ENCODE results near the gene CDC25B. TPM values are rescaled to one million over a fixed set of nuclear protein-coding genes. Genes with fewer than 3 reads are reported as not detected.
A peak's percentile ranks its signal among the peaks of the same experiment; 100 is the strongest.
"Not testable (repeated sequence)": the region's sequence is repeated elsewhere in the genome, so short reads cannot be mapped to it uniquely, and the experiment has no call there.

CDC25B gene
- total RNA-seq, 1 donor from 2014 or later: 7.5 TPM

DNA sequence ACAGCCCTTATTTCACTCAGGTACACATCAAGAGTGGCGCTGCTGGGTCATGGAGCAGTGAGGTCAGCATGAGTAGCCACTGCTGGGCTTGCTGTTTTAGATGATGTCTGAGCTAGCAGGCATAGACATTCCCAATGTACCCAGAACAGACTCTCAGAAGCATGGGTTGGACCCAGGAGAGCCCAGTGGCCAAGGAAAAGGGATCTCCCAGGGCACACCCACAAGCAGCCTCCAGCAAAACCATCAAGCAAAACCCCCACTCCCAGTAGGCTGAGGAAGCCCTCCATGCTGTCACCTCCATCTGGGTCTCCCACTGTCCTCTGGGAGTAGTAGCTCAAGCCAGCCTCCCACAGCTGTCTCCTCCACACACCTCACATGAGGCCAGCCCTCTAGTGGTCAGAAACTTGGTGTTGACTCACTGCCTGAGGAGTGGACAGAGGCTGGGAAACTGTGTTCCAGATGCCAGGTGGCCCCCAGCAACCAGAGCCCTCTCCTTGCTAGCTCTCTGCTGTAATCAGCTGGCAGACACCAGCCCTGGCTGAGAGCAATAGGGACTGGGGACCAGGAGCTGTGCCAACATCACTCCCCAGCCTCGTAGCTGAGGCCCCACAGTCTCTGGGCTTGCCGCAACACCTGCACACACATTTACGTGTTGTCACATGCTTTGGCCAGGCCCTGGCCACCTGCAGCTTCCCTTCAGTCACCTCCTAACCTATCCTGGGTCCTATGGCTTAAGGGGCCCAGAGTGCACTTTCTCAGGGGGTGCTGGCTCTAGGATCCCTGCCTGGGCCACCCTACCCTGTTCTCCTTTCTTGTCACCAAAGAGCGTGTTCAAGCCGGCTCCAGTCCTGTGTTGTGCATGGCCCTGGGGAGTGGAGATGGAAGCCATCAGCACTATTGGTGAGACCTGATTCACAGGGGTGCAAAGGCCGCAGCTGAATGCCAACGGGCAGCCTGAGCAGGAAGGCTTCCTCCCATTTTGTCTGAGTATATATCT is 22.3 kb downstream of the CDC25B start:
- intact Hi-C loops (cut with micrococcal nuclease): no loop called here
- ATAC-seq (peak; percentile 38), DNase-seq (peak; percentile 67)

DNA sequence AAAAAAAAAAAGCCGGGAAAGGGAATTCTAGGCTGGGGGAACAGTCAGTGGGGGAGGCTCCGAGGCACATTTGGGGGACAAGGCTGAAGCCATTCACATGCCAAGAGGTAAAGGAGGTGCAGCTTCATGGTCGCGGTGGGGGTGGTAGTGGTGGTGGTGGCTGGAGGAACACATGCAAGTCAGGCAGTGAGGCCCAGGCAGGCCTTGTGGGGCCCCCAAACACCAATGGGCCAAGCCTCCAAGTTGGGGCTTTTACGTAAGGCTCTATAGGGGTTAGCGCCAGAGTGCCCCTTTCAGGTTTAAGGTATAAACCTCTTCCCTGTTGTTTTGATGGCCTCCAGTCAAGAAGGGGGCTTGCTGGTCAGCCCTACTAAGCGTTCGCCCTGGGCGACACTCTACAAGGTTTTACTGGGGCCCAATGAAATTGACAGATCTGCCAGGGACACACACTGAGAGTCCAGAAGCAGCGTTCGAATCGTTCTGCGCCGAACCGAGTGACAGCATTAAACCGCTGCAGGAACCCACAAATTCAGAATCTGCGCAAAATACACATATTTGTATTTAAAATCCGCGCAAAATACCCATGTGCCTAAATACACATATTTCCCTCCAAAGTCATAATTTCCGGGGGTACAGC is 23.4 kb downstream of the CDC25B start:
- ATAC-seq (no peak), DNase-seq (peak; percentile 47)
- intact Hi-C loops (cut with micrococcal nuclease): loop anchor here (5.0 kb wide), 1 partner anchor 32 kb away; the partner anchor contains the start of gene CENPB

DNA sequence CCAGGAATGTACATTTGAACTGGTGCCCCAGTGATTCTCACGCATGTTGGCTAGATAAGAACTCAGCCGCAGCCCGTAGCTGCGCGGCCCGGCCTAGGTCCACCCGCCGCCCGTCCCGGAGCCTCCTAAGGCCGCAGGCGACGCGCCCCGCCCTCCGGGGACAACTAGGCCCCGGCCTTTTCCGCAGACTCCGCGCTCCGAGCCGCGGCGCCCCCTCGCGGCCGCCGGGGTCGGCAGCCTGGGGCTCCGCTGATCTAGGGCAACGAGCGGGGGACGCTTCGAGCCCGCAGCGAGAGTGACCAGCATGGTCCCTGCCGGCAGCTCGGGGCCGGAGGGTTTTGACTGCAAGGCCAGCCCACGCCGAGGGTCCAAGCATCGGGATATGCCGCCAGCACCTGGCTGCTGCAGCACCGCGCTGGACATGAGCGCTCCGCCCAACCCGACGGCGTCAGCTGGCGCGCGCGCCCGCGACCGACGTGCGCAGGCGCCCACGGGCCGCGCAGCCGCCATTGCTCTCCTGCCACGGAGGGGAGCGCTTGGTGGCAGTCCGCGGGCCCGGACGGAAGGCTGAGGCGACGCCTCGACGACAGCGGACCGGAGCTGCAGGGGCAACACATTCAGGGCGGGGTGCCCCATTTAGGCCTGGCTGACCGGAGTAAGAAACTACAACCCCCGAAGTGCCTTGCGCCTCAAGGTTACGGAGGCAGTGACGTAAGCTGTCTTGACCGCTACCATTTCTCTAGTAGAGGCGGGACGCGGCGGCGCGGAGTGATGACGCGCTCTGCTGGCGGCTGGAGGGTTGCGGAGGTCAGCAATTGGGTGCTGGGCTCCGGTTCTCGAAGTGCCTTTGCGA is 24.2 kb downstream of the CDC25B start, which contains the start of gene AP5S1:
Gene AP5S1 (plus strand): TSS at position 500 of the 853 bp plus-strand sequence. CDS start 1,571 bp downstream, outside the sequence.
- ATAC-seq (peak; percentile 93), DNase-seq (peak; percentile 99)
- intact Hi-C loops (cut with micrococcal nuclease): loop anchor here (5.0 kb wide), 1 partner anchor 33 kb away; the partner anchor contains the start of gene CENPB

- DNase-seq (no peak), ATAC-seq (no peak)
- intact Hi-C loops (cut with micrococcal nuclease): loop anchor here (5.0 kb wide), 1 partner anchor 34 kb away; the partner anchor contains the start of gene CENPB
Measured at GRCh38 chr20:3820901-3821727, 25.0 kb downstream of the CDC25B start.

DNA sequence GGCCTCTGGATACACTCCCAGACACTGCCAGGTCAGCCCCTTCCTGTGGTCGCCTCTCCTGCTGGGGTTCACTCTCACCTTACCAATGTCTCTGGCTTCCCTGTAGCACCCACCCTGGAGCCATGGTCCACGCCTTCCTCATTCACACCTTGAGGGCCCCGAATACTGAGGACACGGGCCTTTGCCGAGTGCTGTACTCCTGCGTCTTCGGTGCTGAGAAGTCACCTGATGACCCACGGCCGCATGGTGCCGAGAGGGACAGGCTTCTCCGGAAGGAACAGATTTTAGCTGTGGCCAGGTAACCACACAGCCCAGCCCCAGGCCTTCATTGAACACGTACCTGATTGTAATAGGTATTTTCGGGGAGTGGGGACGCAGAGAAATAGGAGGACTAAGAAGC is 25.9 kb downstream of the CDC25B start:
- intact Hi-C loops (cut with micrococcal nuclease): loop anchor here (5.0 kb wide), 1 partner anchor 35 kb away; the partner anchor contains the start of gene CENPB
- no peak for DNase-seq
- ATAC-seq: no peak

DNA sequence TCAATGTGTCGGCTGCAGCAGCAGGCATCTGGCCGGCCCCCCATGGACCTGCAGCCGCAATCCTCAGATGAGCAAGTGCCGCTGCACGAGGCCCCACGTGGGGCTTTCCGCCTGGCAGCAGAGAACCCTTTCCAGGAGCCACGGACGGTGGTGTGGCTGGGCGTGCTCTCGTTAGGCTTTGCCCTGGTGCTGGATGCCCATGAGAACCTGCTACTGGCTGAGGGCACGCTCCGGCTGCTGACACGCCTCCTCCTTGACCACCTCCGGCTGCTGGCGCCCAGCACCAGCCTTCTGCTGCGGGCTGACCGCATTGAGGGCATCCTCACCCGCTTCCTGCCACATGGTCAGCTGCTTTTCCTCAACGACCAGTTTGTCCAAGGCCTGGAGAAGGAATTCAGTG is 27.8 kb downstream of the CDC25B start:
- DNase-seq: no peak
- intact Hi-C loops (cut with micrococcal nuclease): loop anchor here (5.0 kb wide), 1 partner anchor 37 kb away; the partner anchor contains the start of gene CENPB
- no peak for ATAC-seq

DNA sequence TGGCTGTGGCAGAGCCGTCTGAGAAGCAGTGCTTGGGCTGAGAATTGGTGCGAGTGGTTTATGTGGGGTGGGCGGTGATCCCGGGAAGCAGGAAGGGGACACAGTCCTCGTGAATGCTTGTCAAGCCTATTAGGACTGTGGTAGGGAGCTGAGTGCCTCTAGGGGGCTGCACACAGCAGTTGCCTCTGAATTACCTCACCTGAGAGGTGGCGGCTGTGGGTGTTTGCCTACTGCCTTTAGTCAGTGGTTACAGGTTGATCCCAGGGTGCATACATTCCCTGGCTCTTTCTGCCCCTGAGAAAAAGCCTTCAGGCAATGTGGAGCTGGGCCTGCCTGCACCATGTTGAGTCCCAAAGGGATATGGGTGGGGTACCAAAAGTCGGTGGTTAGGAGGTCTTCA is 29.4 kb downstream of the CDC25B start:
- intact Hi-C loops (cut with micrococcal nuclease): no loop called here
- no peak for ATAC-seq
- DNase-seq: no peak

- intact Hi-C loops (cut with micrococcal nuclease): no loop called here
- no peak for ATAC-seq
- no peak for DNase-seq
Measured at GRCh38 chr20:3826420-3826819, 30.3 kb downstream of the CDC25B start.

DNA sequence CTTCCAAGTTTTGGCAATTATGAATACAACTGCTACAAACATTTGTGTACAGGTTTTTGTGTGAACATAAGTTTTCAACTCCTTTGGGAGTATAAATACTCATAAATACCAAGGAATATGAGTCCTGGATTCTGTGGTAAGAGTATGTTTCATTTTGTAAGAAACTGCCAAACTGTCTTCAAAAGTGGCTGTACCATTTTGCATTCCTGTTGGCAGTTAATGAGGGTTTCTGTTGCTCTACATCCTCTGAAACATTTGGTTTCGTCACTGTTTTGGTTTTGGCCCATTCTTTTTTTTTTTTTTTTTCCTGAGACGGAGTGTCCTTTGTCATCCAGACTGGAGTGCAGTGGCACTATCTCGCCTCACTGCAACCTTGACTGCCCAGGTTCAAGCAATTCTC is 32.7 kb downstream of the CDC25B start:
- ATAC-seq (no peak), DNase-seq (no peak)

DNA sequence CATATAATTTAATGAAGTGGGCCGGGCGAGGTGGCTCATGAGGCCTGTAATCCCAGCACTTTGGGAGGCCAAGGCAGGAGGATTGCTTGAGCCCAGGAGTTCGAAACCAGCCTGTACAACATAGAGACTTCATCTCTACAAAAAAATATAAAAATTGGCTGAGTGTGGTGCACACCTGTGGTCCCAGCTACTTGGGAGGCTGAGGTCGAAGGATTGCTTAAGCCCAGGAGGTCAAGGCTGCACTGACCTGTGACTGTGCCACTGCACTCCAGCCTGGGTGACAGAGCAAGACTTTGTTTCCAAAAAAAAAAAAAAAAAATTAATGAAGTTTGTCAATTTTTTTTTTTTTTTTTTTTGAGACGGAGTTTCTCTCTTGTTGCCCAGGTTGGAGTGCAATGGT is 33.8 kb downstream of the CDC25B start:
- ATAC-seq; intact Hi-C loops (cut with micrococcal nuclease); DNase-seq: not testable (repeated sequence)

More for the DNA sequence above, 32.7 kb downstream of the CDC25B start:
- intact Hi-C loops (cut with micrococcal nuclease): no loop called here

- ATAC-seq (no peak), DNase-seq (no peak)
- intact Hi-C loops (cut with micrococcal nuclease): no loop called here
Measured at GRCh38 chr20:3836132-3836531, 40.0 kb downstream of the CDC25B start.

GRCh38 chr20:3839328-3839727 is 43.2 kb downstream of the CDC25B start:
- DNase-seq: no peak
- intact Hi-C loops (cut with micrococcal nuclease): no loop called here
- peak; percentile 31 for ATAC-seq

- ATAC-seq; intact Hi-C loops (cut with micrococcal nuclease); DNase-seq: not testable (repeated sequence)
Measured at GRCh38 chr20:3840201-3840600, 44.1 kb downstream of the CDC25B start.

- DNase-seq (no peak), ATAC-seq (no peak)
- intact Hi-C loops (cut with micrococcal nuclease): no loop called here
Measured at GRCh38 chr20:3842348-3842930, 46.3 kb downstream of the CDC25B start.

- DNase-seq: no peak
- no peak for ATAC-seq
- intact Hi-C loops (cut with micrococcal nuclease): no loop called here
Measured at GRCh38 chr20:3843490-3843889, 47.4 kb downstream of the CDC25B start.

DNA sequence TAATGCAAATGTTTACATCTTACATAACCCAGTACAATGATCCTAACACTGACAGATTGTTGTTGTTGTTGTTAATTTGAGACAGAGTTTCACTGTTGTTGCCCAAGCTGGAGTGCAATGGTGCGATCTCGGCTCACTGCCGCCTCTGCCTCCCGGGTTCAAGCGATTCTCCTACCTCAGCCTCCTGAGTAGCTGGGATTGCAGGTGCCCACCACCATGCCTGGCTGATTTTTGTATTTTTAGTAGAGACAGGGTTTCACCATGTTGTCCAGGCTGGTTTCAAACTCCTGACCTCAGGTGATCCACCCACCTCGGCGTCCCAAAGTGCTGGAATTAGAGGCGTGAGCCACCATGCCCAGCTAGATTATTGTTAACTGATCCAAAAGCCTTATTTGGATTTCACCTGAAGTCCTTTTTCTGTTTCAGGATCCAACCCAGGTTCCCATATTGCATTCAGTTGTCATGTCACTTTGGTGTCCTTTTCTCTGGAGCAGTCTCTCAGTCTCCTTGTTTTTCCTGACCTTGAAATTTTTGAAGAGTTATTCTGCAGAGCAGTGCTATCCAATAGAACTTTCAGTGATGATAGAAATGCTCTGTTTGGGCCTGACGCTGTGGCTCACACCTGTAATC is 48.0 kb downstream of the CDC25B start:
- ATAC-seq; DNase-seq; intact Hi-C loops (cut with micrococcal nuclease): not testable (repeated sequence)

- intact Hi-C loops (cut with micrococcal nuclease): loop anchor here (2.0 kb wide), 1 partner anchor 56 kb away; no protein-coding TSS in a partner anchor
- no peak for DNase-seq
- no peak for ATAC-seq
Measured at GRCh38 chr20:3846378-3846739, 50.2 kb downstream of the CDC25B start.
